Measurements from ENCODE around the gene TNFRSF12A.

The TNFRSF12A gene

DNA sequence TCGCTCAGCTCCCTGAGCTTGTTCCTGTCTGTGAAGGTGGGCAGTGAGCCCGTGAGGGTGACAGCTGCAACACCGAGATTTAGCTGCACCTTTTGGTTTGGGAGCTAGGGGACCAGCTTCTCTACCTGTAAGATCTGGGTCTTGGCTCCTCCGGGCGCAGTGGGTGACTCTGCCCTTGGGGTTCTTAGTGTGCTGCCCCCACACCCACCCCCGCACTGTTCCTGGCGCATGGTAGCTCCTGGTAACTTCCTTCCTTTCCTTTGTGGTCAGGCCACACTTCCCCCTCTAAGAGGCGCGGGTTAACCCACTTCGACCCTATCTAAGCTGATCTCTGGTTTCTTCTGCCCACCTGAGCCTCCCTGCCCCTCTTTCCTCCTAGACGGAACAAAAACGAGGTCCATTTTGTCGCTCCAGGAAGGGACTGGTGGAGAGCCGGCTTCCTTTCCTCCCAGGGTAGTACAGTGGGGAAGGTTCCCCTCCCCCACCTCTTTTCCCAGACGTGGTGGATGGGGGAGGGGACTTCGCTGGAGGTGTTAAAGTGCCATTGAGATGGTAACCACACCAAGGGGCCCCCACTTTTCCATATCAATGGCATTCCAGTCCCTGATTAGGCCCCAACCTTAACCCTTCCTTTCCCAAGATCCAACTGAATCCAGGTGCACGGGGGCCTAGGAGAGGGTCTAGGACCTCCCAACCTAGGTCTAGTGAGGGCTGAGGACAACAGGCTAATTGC is 12.0 kb upstream of the TNFRSF12A start:
- H3K4me3 ChIP-seq: peak overlapping the region in 1 of 7 experiments; percentile 1
- H3K27ac ChIP-seq: peak overlapping the region in 8 of 21 experiments; percentile 9 to 73 (median 46)

GRCh38 chr16:3008690-3009037 is 11.5 kb upstream of the TNFRSF12A start:
- no peak overlapping the region for H3K4me3 ChIP-seq
- peak overlapping the region in 5 of 21 experiments; percentile 9 to 73 (median 48) for H3K27ac ChIP-seq

GRCh38 chr16:3009568-3010390 is 10.4 kb upstream of the TNFRSF12A start:
- no peak overlapping the region for H3K27ac ChIP-seq
- H3K4me3 ChIP-seq: no peak overlapping the region

GRCh38 chr16:3010510-3010909 is 9.7 kb upstream of the TNFRSF12A start:
- H3K4me3 ChIP-seq: no peak overlapping the region
- no peak overlapping the region for H3K27ac ChIP-seq

GRCh38 chr16:3012246-3012645 is 7.9 kb upstream of the TNFRSF12A start:
- Histone ChIP-seq H3K27ac (no peak overlapping the region), H3K4me3 (no peak overlapping the region)

- Histone ChIP-seq H3K4me3 (no peak within 1 kb of the TSS), H3K27ac (no peak within 1 kb of the TSS)
Observed at GRCh38 chr16:3012828-3013420, 7.2 kb upstream of the TNFRSF12A start, which contains the start of gene CLDN9. Gene CLDN9, plus strand, starts transcription at chr16:3012923. Its CDS starts 440 bp downstream, at chr16:3013363.

GRCh38 chr16:3013491-3013951 is 6.6 kb upstream of the TNFRSF12A start:
- Histone ChIP-seq H3K27ac (no peak overlapping the region), H3K4me3 (no peak overlapping the region)

- Histone ChIP-seq H3K27ac (no peak overlapping the region), H3K4me3 (no peak overlapping the region)
Observed at GRCh38 chr16:3013998-3014690, 6.0 kb upstream of the TNFRSF12A start.

DNA sequence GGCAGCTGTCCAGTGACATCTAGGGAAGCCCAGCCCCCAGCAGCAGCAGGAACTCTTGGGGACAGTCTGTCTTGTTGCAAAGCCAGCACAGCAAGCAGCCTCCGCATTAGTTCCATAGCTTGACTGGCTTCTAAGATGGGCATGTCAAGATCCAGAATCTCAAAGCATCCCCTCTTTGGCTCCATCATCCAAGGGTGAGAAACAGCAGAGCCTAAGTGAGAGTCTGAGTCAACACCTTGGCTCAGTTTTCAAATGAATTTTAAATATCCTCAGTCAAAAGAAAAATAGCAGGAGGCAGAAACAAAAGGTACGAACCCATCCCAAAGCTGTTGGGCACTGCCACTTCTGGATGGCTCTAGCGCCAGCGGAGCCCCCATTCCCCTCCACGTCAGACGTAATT is 5.2 kb upstream of the TNFRSF12A start:
- no peak overlapping the region for H3K4me3 ChIP-seq
- H3K27ac ChIP-seq: no peak overlapping the region

GRCh38 chr16:3015865-3016521 is 4.2 kb upstream of the TNFRSF12A start:
- no peak overlapping the region for H3K4me3 ChIP-seq
- H3K27ac ChIP-seq: no peak overlapping the region

- Histone ChIP-seq H3K27ac (no peak overlapping the region), H3K4me3 (no peak overlapping the region)
Observed at GRCh38 chr16:3017344-3017743, 2.8 kb upstream of the TNFRSF12A start.

GRCh38 chr16:3017794-3018506 is 2.2 kb upstream of the TNFRSF12A start, which contains the start of gene CLDN6:
Gene CLDN6, minus strand, starts transcription at chr16:3018183. Its CDS starts 2,162 bp downstream, at chr16:3016021.
- Histone ChIP-seq H3K27ac (no peak within 1 kb of the TSS), H3K4me3 (no peak within 1 kb of the TSS)

DNA sequence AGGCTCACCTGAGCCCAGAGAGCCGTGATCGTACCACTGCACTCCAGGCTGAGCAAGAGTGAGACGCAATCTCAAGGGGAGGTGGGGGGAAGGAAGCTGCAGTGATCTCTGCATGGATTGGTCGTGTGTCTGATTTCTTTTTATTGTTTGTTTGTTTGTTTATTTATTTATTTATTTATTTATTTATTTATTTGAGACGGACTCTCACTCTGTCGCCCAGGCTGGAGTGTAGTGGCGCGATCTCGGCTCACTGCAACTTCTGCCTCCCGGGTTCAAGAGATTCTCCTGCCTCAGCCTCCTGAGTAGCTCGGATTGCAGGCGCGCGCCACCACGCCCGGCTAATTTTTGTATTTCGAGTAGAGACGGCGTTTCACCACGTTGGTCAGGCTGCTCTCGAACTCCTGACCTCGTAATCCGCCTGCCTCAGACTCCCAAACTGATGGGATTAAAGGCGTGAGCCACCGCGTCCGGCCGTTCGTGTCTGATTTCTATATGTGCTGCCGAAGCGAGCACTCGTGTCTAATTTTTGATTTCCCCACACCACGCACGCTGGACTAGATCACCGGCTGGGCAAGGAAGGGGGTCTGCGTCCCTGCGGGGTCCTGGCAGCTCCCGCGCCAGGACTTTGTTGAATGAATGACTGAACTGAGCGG is 448 bp upstream of the TNFRSF12A start:
- H3K27ac ChIP-seq: peak overlapping the region in 17 of 21 experiments; percentile 50 to 98 (median 94)
- peak overlapping the region; percentile 50 to 72 (median 64) for H3K4me3 ChIP-seq

DNA sequence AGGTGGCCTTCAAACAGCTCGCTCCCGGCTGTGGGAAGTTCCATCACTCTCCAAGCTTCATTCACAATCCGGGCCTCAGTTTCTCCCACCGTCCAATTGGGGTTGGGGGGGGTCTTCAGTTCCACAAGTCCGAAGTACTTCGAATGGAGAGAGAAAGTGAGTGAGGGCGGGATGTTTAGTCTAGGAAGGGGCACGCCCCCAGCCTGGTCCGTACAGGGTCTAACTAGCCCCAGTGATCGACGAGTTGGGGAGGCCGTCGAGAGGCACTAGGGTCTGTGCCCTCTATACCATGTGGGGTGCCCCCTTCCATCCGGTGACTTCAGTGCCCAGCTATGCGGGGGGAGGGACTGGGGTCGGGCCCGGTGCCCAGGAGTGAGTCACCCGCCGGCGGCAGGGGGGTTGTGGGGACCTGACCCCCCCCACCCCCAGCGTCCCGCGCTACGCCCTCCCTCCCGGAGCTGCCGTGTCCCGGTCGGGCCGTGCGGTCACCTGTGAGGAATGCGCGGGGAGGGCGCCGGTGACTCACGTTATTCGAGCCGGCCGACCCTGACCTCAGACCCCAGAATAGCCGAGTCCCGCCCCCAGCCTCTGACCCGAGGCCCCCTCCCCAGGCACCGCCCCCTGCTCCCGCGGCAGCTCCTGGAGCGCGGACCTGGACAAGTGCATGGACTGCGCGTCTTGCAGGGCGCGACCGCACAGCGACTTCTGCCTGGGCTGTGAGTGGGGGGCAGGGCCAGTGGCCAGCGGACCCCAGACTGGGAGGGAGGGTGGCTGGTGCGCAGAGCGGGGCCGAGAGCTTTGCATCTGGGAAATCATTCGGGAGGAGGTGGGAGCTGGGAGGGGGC is 658 bp downstream of the TNFRSF12A start:
- Histone ChIP-seq H3K4me3 (peak overlapping the region; percentile 50 to 72 (median 64)), H3K27ac (peak overlapping the region; percentile 72 to 98 (median 94))

DNA sequence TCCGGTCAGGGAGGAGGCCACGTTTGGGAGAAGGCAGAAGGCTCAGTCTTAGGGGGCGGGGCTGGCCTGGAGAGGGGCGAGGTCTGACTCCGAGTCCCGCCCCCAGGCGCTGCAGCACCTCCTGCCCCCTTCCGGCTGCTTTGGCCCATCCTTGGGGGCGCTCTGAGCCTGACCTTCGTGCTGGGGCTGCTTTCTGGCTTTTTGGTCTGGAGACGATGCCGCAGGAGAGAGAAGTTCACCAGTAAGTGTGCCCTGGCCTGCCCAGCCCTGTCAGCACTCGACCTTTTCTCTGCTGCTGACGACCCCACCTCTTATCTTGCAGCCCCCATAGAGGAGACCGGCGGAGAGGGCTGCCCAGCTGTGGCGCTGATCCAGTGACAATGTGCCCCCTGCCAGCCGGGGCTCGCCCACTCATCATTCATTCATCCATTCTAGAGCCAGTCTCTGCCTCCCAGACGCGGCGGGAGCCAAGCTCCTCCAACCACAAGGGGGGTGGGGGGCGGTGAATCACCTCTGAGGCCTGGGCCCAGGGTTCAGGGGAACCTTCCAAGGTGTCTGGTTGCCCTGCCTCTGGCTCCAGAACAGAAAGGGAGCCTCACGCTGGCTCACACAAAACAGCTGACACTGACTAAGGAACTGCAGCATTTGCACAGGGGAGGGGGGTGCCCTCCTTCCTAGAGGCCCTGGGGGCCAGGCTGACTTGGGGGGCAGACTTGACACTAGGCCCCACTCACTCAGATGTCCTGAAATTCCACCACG is 1.5 kb downstream of the TNFRSF12A start:
- Histone ChIP-seq H3K27ac (peak overlapping the region; percentile 72 to 98 (median 94)), H3K4me3 (peak overlapping the region; percentile 50 to 72 (median 64))

DNA sequence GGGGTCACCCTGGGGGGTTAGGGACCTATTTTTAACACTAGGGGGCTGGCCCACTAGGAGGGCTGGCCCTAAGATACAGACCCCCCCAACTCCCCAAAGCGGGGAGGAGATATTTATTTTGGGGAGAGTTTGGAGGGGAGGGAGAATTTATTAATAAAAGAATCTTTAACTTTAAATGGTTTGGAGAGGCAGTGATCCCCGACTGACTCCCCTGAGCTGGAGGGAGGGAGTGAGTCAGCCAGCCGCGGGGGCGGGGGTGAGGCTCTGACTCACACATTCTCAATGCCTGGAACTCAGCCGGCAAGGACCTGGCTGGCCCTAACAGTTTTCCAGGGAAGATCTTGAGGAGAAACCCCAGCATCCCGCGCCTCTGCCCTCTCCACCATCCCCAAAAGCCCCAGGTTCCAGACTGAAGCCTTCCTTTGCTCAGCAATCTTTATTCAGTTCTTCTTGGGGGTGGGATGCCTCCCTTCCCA is 2.1 kb downstream of the TNFRSF12A start:
- Histone ChIP-seq H3K4me3 (peak overlapping the region; percentile 56 to 72 (median 64)), H3K27ac (peak overlapping the region in 20 of 21 experiments; percentile 85 to 98 (median 94))

Data from skin epidermis (tissue), 12 donors.